A673 (cell line): ENCODE data around the gene ARMC8.

Source experiments
- CTCF ChIP-seq: fragments of 300-800, 200-600 bp; sonication (generic); conservative IDR thresholded peaks from 2 replicates; pipeline ENCODE4 v1.5.1; 2017; ENCODE audit warnings: low read depth, mild to moderate bottlenecking, antibody characterized with exemption, low read length, moderate library complexity, mixed read lengths
- EZH2 ChIP-seq: fragments of 200-600 bp; sonication (generic); IDR thresholded peaks from 2 replicates; pipeline ENCODE4 v1.6.1; 2017; ENCODE audit warnings: borderline replicate concordance, low read depth, mild to moderate bottlenecking, mixed read lengths, antibody characterized with exemption, low read length; ENCODE audit not compliant: poor library complexity, severe bottlenecking

- TF ChIP-seq EZH2: no peak
- no peak for TF ChIP-seq CTCF
Observed at GRCh38 chr3:138307899-138308298, 120.8 kb downstream of the ARMC8 start.
